Measurements from ENCODE around the gene TMEM213.

DNA sequence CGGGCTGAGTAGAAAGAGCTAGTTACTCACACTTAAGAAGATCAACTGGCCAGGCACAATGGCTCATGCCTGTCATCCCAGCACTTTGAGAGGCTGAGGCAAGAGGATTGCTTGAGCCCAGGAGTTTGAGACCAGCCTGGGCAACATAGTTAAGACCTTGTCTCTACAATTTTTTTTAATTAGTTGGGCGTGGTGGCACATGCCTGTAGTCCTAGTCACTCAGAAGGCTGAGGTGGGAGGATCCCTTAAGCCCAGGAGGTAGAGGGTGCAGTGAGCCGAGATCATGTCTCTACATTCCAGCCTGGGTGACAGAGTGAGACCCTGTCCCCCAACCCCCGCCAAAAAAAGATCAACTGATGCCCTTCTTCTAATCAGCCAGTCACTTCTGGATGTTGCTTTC is 74.8 kb downstream of the TMEM213 start:
- TF ChIP-seq TBL1XR1 (IDR thresholded peaks at IDR 0.05; ENCODE audit: borderline replicate concordance, low read length, partially characterized antibody) (no peak), PRMT3 (CRISPR knock-in tag; IDR thresholded peaks at IDR 0.05; ENCODE audit: borderline replicate concordance, low read depth) (no peak), TAF1 (CRISPR knock-in tag; IDR thresholded peaks at IDR 0.05) (no peak), POLR2A (IDR thresholded peaks at IDR 0.05; ENCODE audit: insufficient read depth in 1 of 2, low read depth in 2 of 2, low read length in 2 of 2) (no peak), PCBP1 (IDR thresholded peaks at IDR 0.05; ENCODE audit: borderline replicate concordance, low read depth, low read length) (no peak), NFIB (CRISPR knock-in tag; IDR thresholded peaks at IDR 0.05; ENCODE audit: borderline replicate concordance) (no peak), ZNF224 (CRISPR knock-in tag; IDR thresholded peaks at IDR 0.05) (no peak), HMG20B (CRISPR knock-in tag; conservative IDR thresholded peaks at IDR 0.05) (no peak), KDM5A (IDR thresholded peaks at IDR 0.05; ENCODE audit: borderline replicate concordance, low read length) (no peak), EP300 (IDR thresholded peaks at IDR 0.05; ENCODE audit: low read depth in 2 of 2, low read length in 2 of 2) (no peak), EP300 (CRISPR knock-in tag; IDR thresholded peaks at IDR 0.05; ENCODE audit: borderline replicate concordance) (no peak), YY1 (IDR thresholded peaks at IDR 0.05; ENCODE audit: insufficient read depth, insufficient replicate concordance, low read depth, low read length) (no peak), NFIC (IDR thresholded peaks at IDR 0.05; ENCODE audit: low read length) (no peak)
- TF ChIP-seq, protein P1, sequence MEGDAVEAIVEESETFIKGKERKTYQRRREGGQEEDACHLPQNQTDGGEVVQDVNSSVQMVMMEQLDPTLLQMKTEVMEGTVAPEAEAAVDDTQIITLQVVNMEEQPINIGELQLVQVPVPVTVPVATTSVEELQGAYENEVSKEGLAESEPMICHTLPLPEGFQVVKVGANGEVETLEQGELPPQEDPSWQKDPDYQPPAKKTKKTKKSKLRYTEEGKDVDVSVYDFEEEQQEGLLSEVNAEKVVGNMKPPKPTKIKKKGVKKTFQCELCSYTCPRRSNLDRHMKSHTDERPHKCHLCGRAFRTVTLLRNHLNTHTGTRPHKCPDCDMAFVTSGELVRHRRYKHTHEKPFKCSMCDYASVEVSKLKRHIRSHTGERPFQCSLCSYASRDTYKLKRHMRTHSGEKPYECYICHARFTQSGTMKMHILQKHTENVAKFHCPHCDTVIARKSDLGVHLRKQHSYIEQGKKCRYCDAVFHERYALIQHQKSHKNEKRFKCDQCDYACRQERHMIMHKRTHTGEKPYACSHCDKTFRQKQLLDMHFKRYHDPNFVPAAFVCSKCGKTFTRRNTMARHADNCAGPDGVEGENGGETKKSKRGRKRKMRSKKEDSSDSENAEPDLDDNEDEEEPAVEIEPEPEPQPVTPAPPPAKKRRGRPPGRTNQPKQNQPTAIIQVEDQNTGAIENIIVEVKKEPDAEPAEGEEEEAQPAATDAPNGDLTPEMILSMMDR (CRISPR knock-in tag; IDR thresholded peaks at IDR 0.05): no peak
- TF ChIP-seq, protein P2, sequence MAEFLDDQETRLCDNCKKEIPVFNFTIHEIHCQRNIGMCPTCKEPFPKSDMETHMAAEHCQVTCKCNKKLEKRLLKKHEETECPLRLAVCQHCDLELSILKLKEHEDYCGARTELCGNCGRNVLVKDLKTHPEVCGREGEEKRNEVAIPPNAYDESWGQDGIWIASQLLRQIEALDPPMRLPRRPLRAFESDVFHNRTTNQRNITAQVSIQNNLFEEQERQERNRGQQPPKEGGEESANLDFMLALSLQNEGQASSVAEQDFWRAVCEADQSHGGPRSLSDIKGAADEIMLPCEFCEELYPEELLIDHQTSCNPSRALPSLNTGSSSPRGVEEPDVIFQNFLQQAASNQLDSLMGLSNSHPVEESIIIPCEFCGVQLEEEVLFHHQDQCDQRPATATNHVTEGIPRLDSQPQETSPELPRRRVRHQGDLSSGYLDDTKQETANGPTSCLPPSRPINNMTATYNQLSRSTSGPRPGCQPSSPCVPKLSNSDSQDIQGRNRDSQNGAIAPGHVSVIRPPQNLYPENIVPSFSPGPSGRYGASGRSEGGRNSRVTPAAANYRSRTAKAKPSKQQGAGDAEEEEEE (CRISPR knock-in tag; IDR thresholded peaks at IDR 0.05; ENCODE audit: borderline replicate concordance): no peak

Data from HepG2 (cell line).